ENCODE data around the gene DHX38. TPM values are rescaled to one million over a fixed set of nuclear protein-coding genes. Genes with fewer than 3 reads are reported as not detected.

DHX38 gene
- total RNA-seq, 4 donors from 2014 or later, result 37.6 to 60.8 (median 52.8) TPM

DNA sequence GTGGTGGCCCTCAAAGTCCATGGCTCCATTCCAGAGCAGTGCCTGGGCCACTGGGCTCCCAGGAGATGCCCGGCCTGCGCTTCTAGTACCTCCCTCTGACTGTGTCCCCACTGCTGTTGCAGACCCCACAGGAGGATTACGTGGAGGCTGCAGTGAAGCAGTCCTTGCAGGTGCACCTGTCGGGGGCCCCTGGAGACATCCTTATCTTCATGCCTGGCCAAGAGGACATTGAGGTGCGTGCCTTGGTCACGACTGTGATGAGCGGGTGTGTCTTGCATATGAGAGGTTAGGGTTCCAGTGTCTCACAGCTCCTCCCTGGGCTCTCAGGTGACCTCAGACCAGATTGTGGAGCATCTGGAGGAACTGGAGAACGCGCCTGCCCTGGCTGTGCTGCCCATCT is 11.3 kb downstream of the DHX38 start:
- intact Hi-C loops (cut with DNase I; ENCODE audit: low total_unique reads), result no loop called here
- H3K27me3 ChIP-seq, result no peaks in the 10 kb centered on the region
- no peaks in the 10 kb centered on the region for H3K9me3 ChIP-seq

DNA sequence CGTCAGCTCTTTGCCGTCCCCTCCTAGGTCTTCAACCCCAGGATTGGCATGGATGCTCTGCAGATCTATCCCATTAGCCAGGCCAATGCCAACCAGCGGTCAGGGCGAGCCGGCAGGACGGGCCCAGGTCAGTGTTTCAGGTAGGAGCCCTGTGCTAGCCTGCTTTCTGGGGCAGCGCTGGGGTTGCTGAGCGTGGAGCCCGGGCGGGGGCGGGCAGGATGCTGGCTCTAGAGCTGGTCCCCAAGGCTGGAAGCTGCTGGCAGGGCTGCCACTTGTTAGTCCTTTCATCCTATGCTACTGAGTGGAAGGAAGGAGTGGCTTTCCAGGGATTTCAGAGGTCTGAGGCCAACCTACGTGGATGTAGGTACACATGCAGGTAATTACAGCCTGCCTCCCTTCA is 12.3 kb downstream of the DHX38 start:
- no peaks in the 10 kb centered on the region for H3K9me3 ChIP-seq
- H3K27ac ChIP-seq, result no peak overlapping the region
- TF ChIP-seq POLR2AphosphoS5 (IDR thresholded peaks at IDR 0.05), result no peak
- TF ChIP-seq, protein P1, sequence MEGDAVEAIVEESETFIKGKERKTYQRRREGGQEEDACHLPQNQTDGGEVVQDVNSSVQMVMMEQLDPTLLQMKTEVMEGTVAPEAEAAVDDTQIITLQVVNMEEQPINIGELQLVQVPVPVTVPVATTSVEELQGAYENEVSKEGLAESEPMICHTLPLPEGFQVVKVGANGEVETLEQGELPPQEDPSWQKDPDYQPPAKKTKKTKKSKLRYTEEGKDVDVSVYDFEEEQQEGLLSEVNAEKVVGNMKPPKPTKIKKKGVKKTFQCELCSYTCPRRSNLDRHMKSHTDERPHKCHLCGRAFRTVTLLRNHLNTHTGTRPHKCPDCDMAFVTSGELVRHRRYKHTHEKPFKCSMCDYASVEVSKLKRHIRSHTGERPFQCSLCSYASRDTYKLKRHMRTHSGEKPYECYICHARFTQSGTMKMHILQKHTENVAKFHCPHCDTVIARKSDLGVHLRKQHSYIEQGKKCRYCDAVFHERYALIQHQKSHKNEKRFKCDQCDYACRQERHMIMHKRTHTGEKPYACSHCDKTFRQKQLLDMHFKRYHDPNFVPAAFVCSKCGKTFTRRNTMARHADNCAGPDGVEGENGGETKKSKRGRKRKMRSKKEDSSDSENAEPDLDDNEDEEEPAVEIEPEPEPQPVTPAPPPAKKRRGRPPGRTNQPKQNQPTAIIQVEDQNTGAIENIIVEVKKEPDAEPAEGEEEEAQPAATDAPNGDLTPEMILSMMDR (IDR thresholded peaks at IDR 0.05), result no peak
- TF ChIP-seq EP300 (IDR thresholded peaks at IDR 0.05; ENCODE audit: low read depth), result no peak
- TF ChIP-seq POLR2A (IDR thresholded peaks at IDR 0.05), result no peak
- DNase-seq, result no peak
- no peaks in the 10 kb centered on the region for H3K4me1 ChIP-seq
- intact Hi-C loops (cut with DNase I; ENCODE audit: low total_unique reads) (no loop called here), in situ Hi-C loops (cut with MboI; ENCODE audit: low pct_ligation_motif_present in 1 of 4, low pct_unique_long_range_greater_than_20kb in 1 of 4, low sequenced_read_pairs in 3 of 4) (loop anchor here in 1 of 4 donors (25.0 kb wide), 1 partner anchor 356 kb away; no protein-coding TSS in a partner anchor)
- 95% methylated on average over 7 to 12 of the region's 12 CpGs for WGBS, 2 donors (ENCODE audit: low coverage in 1 of 2)
- peaks cover 0 to 98% (median 51%) of the 10 kb centered on the region in 4 donors for H3K36me3 ChIP-seq
- no peak overlapping the region for H3K4me3 ChIP-seq
- no peaks in the 10 kb centered on the region for H3K27me3 ChIP-seq

More for the DNA sequence above, 11.3 kb downstream of the DHX38 start:
- H3K4me3 ChIP-seq, result no peak overlapping the region
- H3K36me3 ChIP-seq, result peaks cover 0 to 98% (median 50%) of the 10 kb centered on the region in 4 donors
- DNase-seq, result no peak
- in situ Hi-C loops (cut with MboI; ENCODE audit: low pct_ligation_motif_present in 1 of 4, low pct_unique_long_range_greater_than_20kb in 1 of 4, low sequenced_read_pairs in 3 of 4), result loop anchor here in 1 of 4 donors (25.0 kb wide), 1 partner anchor 357 kb away; no protein-coding TSS in a partner anchor
- TF ChIP-seq, protein P1 (IDR thresholded peaks at IDR 0.05), result no peak
- TF ChIP-seq POLR2AphosphoS5 (IDR thresholded peaks at IDR 0.05) (no peak), POLR2A (IDR thresholded peaks at IDR 0.05) (no peak), EP300 (IDR thresholded peaks at IDR 0.05; ENCODE audit: low read depth) (no peak)
- H3K4me1 ChIP-seq, result no peaks in the 10 kb centered on the region
- 95% methylated on average over 5 of the region's 9 CpGs; no CpG with 5 or more reads in 1 of the 2 donors for WGBS, 2 donors (ENCODE audit: low coverage in 1 of 2)
- H3K27ac ChIP-seq, result no peak overlapping the region

DNA sequence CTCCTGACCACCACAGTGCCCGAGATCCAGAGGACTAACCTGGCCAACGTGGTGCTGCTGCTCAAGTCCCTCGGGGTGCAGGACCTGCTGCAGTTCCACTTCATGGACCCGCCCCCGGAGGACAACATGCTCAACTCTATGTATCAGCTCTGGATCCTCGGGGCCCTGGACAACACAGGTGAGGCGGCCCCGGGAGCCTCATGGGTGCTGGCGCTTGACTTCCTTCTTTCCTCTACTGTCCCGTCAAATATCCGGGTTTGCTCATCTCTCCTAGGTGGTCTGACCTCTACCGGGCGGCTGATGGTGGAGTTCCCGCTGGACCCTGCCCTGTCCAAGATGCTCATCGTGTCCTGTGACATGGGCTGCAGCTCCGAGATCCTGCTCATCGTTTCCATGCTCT is 13.7 kb downstream of the DHX38 start:
- in situ Hi-C loops (cut with MboI; ENCODE audit: low pct_ligation_motif_present in 1 of 4, low pct_unique_long_range_greater_than_20kb in 1 of 4, low sequenced_read_pairs in 3 of 4), result loop anchor here in 1 of 4 donors (25.0 kb wide), 1 partner anchor 355 kb away; no protein-coding TSS in a partner anchor
- DNase-seq, result no peak

DNA sequence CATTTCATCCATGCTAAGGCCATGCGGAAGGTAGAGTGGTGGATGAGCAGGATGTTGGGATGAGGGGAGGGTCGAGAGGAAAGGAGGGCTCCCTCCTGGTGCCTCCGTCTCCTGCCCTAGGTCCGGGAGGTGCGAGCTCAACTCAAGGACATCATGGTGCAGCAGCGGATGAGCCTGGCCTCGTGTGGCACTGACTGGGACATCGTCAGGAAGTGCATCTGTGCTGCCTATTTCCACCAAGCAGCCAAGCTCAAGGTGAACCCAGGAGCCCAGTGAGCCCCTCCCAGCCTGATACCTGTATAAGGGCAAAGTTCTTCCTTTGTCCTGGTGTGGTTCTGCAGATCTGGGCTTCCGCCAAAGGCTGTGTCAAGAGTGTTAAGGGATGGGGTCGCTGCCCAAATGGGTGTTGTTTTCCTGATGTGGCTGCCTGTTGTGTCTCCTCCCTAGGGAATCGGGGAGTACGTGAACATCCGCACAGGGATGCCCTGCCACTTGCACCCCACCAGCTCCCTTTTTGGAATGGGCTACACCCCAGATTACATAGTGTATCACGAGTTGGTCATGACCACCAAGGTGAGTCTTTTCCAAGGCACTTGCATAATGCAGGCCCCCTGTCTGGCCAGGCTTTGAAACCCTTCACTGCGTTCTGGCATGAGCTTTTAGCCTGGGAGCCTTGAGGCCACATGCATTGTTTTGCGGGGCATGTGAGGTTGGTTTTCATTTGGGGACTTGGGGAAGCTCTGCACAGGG is 14.9 kb downstream of the DHX38 start:
- TF ChIP-seq, protein P1 (IDR thresholded peaks at IDR 0.05), result no peak
- TF ChIP-seq EP300 (IDR thresholded peaks at IDR 0.05; ENCODE audit: low read depth) (no peak), POLR2A (IDR thresholded peaks at IDR 0.05) (no peak), POLR2AphosphoS5 (IDR thresholded peaks at IDR 0.05) (no peak)
- H3K27me3 ChIP-seq, result no peaks in the 10 kb centered on the region
- intact Hi-C loops (cut with DNase I; ENCODE audit: low total_unique reads) (no loop called here), in situ Hi-C loops (cut with MboI; ENCODE audit: low pct_ligation_motif_present in 1 of 4, low pct_unique_long_range_greater_than_20kb in 1 of 4, low sequenced_read_pairs in 3 of 4) (loop anchor here in 1 of 4 donors (25.0 kb wide), 1 partner anchor 354 kb away; no protein-coding TSS in a partner anchor)
- no peak overlapping the region for H3K27ac ChIP-seq
- 87% methylated on average over 16 of the region's 16 CpGs; no CpG with 5 or more reads in 1 of the 2 donors for WGBS, 2 donors (ENCODE audit: low coverage in 1 of 2)
- DNase-seq, result no peak
- H3K4me1 ChIP-seq, result no peaks in the 10 kb centered on the region
- H3K9me3 ChIP-seq, result no peaks in the 10 kb centered on the region
- H3K36me3 ChIP-seq, result peaks cover 0 to 88% (median 44%) of the 10 kb centered on the region in 4 donors
- no peak overlapping the region for H3K4me3 ChIP-seq

More for the DNA sequence above, 13.7 kb downstream of the DHX38 start:
- peaks cover 0 to 97% (median 49%) of the 10 kb centered on the region in 4 donors for H3K36me3 ChIP-seq
- no peaks in the 10 kb centered on the region for H3K9me3 ChIP-seq
- H3K4me1 ChIP-seq, result no peaks in the 10 kb centered on the region
- intact Hi-C loops (cut with DNase I; ENCODE audit: low total_unique reads), result no loop called here
- TF ChIP-seq, protein P1 (IDR thresholded peaks at IDR 0.05), result no peak
- no peak for TF ChIP-seq POLR2A (IDR thresholded peaks at IDR 0.05)
- no peak for TF ChIP-seq POLR2AphosphoS5 (IDR thresholded peaks at IDR 0.05)
- no peak for TF ChIP-seq EP300 (IDR thresholded peaks at IDR 0.05; ENCODE audit: low read depth)
- H3K4me3 ChIP-seq, result no peak overlapping the region
- WGBS, 2 donors (ENCODE audit: low coverage in 1 of 2), result 90% methylated on average over 17 of the region's 17 CpGs; no CpG with 5 or more reads in 1 of the 2 donors
- no peak overlapping the region for H3K27ac ChIP-seq
- no peaks in the 10 kb centered on the region for H3K27me3 ChIP-seq

Data from transverse colon (tissue), 4 donors.